GM19240 (cell line): ENCODE measurements around the gene QRICH2.
"Not testable (repeated sequence)": the region's sequence is repeated elsewhere in the genome, so short reads cannot be mapped to it uniquely, and the experiment has no call there.

Source experiments
- DNase-seq: peaks from one replicate; pipeline ENCODE4 v3.0.0; 2011; ENCODE audit warnings: low spot score; ENCODE audit not compliant: insufficient read length

The QRICH2 gene

DNA sequence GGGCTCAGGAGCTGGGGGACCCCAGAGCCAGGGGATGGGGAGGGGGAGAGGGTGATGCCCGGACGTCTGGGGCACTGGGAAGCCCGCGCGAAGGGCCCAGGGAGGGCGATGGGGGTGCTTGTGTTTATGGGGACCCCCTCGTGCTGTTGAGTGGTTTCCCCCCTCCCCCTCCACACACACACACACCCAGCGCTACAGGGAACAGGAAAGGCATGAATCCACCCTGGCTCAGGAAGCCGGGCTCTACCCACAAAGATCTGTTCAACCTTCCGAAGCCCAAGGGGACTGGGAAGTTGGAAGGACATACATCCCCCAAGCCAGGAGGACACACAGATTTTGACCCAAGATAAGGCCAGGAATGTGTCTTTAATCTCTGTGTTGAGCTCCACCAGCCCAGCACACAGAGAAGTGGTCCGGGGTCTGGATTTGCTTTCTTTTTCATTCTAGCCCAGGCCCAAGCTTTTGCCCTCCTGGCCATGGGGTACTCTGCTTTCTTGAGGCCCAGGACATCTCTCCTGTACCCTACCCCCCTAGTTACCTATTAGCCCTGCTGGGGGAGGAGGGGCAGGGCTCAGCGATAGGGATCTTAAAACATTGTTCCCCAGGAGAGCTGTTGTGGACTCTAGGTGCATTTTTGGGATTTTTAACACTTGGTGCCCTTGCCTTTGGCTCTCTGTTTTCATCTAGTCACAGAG is 41.7 kb downstream of the QRICH2 start:
- DNase-seq: no peak

DNA sequence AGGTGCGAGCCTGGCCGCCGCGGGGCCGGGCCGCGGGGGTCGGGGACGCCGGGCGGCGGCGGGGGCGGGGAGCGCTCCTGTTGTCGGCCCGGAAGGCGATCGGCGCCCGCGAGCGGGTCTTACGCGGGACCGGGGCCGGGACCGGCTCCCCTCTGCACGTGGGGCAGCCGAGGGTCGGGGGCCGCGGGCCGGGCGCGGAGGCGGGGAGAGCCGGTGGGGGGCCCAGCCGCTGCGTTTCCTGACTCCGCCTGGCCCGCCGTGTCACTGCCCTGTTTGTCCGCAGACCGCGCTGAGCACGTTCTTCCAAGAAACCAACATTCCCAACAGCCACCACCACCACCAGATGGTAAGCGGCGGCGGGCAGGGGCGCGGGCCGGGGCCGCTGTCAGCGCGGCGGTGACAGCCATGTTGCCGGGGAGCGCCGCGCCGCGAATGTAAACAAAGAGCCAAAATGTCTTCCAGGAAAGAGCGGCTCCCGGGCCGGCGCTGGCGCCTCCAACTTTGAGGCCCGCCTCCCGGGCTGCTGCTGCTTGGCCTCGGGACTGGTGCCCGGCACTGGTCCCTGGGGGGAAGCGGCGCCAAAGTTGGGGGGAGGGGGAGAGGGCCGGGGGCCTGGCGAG is 42.3 kb downstream of the QRICH2 start:
- no peak for DNase-seq

DNA sequence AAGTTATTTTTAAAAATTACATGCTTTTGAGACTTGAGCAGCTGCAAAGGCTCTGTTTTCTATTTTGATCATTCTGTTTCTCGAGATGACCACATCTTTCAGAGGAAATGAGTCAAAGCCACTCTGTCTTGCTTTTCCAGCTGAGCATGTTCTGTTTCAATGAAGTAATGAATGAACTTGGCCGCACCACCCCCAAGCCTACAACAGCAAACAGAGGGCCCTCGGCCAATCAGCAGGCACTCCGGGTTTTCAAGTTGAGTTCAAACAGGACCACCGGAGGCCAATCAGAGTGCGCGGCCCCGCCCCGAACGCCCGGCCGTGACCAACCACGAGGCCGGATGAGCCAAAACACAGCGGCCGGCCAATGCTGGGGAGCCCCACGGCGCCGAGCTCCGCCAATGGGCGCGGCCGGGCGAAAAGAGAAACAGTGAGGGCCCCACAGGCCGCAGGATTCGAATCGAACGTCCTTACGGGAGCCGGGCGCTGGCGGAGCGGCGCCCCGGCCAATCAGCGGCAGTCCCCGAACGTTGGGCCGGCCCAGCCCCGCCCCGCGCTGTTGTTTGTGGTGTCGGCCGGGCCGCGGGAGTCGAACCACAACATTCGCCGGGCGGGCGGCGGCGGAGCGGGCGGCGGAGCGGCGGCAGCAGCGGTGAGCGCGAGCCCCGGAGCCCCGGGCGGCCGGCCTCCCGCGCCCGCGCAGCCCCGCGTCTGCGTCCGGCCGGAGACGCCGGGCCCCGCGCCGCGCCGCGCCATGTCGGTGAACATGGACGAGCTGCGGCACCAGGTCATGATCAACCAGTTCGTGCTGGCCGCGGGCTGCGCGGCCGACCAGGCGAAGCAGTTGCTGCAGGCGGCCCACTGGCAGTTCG is 43.1 kb downstream of the QRICH2 start, which contains the start of gene UBALD2:
Gene UBALD2, plus strand, starts transcription at position 594 of the 869 bp plus-strand sequence. Its CDS starts 158 bp downstream, at position 752.
- peak; percentile 95 for DNase-seq

DNA sequence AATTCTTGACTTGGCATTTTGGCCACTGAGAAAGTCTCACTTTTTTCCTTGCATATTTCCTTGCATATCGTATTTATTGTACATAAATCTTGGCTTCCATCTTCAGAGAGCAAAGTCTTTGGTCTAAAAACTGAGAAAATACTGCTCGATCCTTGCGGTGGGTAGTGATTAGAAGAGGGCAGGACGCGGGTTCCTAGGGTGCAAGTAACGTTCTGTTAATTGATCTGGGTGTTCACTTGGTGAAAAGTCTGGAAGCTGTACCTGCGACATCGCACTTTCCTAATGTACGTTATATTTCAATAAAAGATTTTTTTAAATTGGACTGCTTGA is 43.7 kb downstream of the QRICH2 start:
- no peak for DNase-seq

DNA sequence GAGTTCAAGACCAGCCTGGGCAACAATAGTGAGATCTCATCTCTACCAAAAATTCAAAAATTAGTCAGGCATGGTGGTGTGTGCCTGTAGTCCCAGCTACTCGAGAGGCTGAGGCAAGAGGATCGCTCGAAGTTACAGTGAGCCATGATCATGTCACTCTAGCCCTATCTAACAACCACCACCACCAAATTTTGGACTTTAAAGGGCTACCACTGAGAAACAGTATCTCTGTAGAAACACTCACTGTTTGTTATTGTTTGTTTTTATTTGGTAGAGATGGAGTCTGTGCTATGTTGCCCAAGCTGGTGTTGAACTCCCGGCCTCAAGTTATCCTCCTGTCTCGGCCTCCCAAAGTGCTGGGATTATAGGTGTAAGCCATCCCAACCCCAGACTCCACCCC is 44.2 kb downstream of the QRICH2 start:
- DNase-seq: no peak

DNA sequence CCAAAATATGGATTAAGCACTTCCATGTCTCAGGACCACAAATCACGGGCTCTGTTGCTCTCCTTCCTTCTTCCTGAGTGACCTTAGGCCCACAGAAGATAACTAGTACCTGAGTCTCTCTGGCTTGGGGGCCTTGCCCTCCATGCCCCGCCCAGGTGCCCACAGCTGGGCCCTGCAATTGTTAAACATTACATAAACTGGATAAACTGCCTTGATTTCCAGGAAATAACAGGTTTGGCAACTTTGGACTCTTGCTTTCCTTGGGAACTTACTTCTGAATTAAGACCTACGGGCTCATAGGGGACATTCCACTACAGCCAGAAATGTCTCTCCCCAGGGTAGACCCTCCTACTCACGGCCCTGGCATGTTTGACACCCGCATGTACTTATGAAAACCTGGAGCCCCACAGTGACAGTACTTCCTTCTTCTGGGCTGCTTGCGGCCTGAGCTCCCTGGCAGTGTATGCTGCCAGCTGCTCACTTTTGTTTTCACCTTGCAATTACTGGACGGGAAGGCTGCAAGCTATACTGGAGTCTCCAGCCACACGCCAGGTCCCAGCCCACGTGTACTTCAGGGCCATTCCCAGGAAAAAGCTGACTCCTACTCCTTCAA is 45.2 kb downstream of the QRICH2 start:
- DNase-seq: no peak

DNA sequence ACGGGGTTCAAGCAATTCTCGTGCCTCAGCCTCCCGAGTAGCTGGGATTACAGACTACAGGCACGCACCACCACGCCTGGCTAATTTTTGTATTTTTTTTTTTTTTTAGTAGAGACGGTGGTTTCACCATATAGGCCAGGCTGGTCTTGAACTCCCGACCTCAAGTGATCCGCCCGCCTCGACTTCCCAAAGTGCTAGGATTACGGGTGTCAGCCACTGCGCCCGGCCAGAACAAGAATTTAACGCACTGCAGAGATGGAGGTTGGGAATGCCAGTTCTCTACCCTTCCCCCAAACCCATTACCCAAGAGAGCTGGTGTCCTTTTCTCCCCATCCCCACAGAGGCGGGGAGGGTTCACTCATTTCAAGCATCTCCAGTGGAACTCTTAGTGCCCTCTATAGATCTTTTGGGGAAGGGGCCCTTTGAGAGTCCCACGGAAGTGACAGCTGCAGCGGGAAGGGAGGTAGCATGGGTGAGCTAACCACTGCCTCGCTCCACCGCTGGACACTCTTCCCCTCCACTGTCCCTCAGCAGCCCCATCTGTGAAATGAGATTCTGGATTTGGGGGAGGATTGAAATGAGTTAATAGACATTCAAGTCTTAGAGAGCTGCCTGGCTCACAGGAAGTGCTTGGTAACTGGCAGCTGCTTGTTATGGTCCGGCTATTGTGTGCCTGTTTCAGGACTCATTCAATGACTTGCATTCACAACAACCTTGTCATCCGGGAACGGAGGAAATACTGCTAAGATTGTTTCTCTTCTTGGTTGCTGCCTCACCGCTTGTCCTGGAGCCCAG is 46.5 kb downstream of the QRICH2 start:
- DNase-seq: peak; percentile 73

DNA sequence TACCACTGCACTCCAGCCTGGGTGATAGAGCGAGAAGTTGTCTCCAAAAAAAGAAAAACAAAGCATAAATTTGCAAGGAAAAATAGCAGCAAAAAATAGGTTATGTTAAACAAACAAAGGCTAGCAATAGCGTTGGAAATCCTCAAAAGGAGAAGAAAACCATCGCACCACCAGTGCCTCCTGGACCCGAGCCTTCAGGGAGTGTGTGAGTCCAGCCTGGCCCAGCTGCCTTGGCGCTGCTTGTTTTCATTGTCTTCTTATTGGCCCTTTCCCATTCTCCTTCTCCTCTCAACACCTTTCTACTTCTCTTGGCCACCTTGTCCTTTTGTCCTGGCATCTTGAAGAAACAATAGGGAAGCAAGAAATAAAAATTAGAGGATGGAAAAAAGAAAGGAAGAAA is 47.4 kb downstream of the QRICH2 start:
- DNase-seq: no peak

DNA sequence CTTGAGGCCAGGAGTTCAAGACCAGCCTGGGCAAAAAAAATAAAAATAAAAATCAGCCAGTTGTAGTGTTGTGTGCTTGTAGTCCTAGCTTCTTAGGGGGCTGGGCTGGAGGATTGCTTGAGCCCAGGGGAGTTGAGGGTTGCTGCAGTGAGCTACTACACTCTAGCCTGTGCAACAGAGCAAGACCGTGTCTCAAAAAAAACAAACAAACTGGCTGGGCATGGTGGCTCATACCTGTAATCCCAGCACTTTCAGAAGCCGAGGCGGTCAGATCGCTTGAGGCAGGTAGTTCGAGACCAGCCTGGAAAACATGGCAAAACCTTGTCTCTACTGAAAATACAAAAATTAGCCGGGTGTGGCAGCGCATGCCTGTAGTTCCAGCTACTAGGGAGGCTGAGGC is 47.9 kb downstream of the QRICH2 start:
- DNase-seq: no peak

DNA sequence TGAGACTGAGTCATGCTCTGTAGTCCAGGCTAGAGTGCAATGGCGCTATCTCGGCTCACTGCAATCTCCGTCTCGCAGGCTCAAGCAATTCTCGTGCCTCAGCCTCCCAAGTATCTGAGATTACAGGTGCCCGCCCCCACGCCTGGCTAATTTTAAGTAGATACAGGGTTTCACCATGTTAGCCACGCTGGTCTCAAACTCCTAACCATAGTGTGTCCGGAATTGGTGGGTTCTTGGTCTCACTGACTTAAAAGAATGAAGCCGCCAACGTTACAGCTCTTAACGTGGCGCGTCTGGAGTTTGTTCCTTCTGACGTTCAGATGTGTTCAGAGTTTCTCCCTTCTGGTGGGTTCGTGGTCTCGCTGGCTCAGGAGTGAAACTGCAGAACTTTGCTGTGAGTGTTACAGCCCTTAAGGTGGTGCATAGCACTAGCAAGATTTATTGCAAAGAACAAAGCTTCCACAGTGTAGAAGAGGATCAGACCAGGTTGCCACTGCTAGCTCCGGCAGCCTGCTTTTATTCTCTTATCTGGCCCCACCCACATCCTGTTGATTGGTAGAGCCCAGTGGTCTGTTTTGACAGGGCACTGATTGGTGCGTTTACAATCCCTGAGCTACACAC is 51.5 kb downstream of the QRICH2 start:
- DNase-seq: not testable (repeated sequence)

DNA sequence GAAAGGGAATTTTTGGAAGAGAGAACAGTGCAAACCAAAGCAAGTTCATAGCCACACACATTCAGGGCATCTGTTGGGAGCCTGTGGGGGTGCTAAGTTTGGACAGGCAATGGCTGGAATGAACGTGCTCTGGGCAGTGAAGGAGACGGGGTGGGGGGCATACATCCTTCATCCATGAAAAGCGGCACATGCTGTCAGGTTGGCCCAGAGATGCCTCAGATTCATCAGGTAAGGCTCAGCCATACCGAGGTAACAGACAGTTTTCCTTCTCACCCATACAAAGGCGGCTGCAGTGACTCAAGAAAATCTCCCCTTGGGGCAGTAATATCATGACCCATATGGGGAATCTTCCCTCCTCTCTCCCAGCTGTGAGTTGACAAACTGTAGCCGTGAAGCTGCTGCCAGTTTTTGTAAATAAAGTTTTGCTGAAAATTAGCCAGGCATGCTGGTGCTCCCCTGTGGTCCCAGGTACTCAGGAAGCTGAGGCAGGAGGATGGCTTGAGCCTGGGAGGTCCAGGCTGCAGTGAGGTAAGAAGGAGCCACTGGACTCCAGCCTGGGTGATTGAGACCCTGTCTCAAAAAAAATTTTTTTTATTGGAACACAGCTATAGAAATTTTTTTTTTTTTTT is 52.2 kb downstream of the QRICH2 start:
- DNase-seq: no peak

DNA sequence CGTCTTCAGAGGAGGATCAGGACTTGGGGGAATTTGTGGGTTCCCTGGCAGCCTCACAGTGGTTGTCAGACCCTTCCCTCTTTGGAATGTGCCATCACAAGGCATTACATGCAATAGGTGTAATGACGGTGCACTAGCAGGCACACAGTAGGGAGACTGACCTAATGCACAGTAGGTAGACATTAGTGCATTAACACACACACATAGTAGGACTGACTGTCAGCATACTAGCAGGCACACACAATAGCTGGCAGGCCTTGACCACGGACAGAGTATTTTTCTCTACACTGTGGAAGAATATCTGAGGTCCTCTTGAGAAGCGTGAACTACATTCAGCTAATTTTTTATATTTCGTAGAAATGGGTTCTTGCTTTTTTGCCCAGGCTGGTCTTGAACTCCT is 53.8 kb downstream of the QRICH2 start:
- DNase-seq: no peak

DNA sequence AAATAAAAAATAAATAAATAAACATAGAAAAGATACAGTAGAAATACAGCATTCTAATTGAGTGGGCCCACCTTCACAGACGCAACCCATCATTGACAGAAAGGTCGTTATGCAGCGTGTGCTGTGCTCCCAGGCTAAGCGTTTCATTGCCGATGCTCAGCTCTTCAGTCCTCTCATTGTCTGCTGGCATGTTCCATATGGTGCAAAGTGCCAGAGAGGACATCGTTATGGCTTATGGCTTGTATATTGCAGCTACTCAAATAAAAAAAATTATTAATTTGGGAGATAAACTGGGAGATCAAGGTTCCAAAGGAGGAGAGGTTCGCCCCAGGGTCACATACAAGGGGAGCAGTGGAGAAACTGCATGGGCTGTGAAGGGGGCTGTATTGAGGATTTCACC is 54.2 kb downstream of the QRICH2 start:
- DNase-seq: no peak

DNA sequence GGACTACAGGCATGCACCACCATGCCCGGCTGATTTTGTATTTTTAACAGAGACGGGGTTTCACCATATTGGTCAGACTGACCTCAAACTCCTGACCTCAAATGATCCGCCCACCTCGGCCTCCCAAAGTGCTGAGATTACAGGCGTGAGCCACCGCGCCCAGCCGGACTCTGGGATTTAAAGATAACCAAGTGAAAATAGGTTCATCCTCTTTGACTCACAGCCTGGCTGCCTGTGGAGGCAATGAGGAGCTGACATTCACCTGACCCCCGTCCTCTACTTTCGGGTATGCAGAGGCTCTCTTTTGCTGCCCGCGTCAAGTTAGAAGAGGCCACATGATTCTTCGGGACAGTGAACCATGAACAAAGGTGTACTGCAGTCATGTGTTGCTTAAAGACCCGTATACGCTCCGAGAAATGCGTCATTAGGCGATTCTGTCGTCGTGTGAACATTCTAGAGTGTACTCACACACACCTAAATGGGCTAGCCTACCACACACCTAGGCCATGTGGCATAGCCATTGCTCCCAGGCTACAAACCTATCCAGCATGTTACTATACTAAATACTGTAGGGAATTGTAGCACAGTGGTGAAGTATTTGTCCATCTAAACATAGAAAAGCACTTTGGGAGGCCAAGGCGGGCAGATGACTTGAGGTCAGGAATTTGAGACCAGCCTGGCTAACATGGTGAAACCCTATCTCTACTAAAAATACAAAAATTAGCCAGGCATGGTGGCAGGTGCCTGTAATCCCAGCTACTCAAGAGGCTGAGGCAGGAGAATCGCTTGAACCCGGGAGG is 54.9 kb downstream of the QRICH2 start:
- not testable (repeated sequence) for DNase-seq

DNA sequence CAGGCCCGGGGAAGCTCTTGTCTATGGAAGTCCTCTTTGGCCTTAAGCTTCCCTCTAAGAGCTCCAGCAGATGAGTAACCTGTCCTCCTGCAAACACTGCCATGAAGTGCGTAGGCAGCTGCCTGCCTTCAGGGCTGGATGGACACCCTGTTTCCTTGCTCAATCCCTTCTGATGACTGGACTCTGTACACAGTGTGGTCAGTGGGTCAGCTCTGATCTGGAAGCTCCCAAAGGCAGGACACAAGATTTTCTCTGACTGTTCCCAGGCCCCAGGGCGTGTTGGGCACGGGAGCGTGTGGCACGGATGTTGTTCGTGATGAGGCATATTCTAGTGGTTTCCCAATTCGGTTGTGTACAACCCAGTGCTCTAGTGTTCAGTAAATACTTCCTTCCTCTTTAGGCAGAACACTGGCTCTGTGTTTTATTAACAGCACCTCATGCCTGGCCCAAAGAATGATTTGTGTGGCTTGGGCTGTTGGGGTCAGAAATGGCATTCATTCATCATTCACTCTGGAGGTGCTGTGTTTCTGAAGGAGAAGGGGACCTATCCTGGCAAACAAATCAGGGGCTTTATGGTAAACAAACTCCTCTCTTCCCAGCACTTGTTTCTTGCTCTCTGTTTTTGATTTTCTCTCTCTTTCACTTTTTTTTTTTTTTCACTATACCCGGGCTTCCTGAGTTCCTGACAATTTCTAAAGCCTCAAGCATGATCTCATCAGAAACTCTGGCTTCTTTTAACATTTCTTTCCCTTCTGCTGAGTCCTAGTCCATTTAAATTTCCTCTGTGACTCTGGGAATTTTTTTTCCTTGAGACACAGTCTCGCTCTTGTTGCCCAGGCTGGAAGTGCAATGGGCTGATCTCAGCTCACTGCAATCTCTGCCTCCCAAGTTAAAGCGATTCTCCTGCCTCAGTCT is 55.8 kb downstream of the QRICH2 start:
- no peak for DNase-seq

DNA sequence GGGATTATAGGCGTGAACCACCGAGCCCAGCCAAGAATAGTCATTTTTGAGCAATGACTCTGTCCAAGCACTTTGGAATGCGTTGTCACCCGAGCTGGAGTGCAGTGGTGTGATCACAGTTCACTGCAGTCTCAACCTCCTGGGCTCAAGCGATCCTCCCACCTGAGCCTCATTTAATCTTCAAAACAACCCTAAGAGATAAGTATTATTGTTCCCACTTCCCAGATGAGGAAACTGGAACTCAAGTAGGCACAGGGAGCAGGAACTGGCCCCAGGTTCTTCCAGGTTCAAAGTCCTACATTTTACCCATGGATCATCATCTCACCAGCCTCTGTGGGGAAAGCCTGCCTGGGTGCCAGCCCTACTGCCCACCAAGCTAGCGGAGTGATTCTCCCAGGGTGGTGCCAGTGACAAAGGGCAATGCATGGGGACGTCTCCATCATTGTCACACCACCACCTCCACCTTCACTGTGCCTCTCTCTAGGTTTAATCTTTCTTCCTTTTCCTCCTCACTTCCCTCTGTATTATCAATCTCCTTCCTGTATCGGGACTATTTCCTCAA is 56.5 kb downstream of the QRICH2 start:
- DNase-seq: no peak

DNA sequence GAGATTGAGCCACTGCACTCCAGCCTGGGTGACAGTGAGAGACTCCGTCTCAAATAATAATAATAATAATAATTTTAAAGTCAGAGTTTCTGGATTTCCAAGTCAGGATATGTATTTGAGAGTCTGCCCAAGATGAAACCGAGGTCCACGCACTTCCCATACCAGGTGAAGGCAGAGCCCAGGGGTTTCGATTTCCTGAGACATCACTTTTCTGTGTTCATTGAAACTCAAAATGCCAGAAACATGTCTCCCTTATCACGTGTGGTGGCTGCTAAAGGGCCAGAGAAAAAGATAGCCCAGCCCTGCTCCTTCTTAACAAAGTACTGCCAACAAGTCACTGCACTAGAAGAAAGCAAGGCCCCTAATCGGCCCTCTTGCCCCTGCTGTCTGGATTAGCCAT is 57.9 kb downstream of the QRICH2 start:
- no peak for DNase-seq
